ENCODE measurements around the gene GABPA. TPM values are rescaled to one million over a fixed set of nuclear protein-coding genes. Genes with fewer than 3 reads are reported as not detected.
"Not testable (repeated sequence)": the region's sequence is repeated elsewhere in the genome, so short reads cannot be mapped to it uniquely, and the experiment has no call there.

GABPA gene
- total RNA-seq, 2 donors from 2014 or later, result 14.9 to 35.9 TPM

DNA sequence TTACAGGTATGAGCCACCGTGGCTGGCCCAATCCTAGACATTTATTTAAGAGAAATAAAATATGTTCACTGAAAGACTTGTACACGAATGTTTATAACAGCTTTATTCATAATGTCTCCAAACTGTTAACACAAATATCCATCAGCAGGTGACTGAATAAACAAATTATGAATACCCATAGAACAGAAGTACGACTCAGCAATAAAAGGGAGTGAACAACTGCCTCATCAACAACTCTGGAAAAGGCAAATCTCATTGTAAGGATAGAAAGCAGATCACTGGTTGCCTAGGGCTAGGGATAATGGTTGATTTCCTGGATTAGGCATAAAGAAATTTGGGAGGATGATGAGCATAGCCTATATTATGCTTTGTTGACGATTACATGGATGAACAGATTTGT lies 41.7 kb downstream of the GABPA start:
- H3K36me3 ChIP-seq, result no peaks in the 10 kb centered on the region
- DNase-seq (ENCODE audit: low spot score), result no peak
- peaks cover 7 to 8% of the 10 kb centered on the region in 2 donors for H3K4me1 ChIP-seq (ENCODE audit: control insufficient read depth in 1 of 2, low read depth in 2 of 2)
- H3K27me3 ChIP-seq (replicated peaks; ENCODE audit: insufficient read depth), result no peaks in the 10 kb centered on the region
- H3K4me3 ChIP-seq, result no peak overlapping the region
- ATAC-seq (ENCODE audit: insufficient number of reproducible peaks, low FRiP score, low read depth), result no peak
- H3K27ac ChIP-seq, result no peak overlapping the region
- TF ChIP-seq CTCF (IDR thresholded peaks at IDR 0.05), result no peak
- H3K9me3 ChIP-seq, result no peaks in the 10 kb centered on the region

DNA sequence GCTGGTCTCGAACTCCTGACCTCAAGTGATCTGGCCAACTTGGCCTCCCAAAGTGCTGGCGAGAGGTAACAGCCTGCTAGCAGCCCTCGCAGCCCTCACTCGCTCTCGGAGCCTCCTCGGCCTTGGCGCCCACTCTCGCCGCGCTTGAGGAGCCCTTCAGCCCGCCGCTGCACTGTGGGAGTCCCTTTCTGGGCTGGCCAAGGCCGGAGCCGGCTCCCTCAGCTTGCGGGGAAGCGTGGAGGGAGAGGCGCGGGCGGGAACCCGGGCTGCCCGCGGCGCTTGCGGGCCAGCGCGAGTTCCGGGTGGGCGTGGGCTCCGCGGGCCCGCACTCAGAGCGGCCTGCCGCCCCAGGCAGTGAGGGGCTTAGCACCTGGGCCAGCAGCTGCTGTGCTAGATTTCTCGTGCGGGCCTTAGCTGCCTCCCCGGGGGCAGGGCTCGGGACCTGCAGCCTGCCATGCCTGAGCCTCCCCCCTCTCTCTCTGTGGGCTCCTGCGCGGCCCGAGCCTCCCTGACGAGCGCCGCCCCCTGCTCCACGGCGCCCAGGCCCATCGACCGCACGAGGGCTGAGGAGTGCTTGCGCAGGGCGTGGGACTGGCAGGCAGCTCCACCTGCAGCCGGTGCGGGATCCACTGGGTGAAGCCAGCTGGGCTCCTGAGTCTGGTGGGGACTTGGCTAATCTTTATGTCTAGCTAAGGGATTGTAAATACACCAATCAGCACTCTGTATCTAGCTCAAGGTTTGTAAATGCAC lies 43.5 kb downstream of the GABPA start:
- H3K27ac ChIP-seq; H3K4me3 ChIP-seq; H3K4me1 ChIP-seq (ENCODE audit: control insufficient read depth in 1 of 2, low read depth in 2 of 2); H3K27me3 ChIP-seq (replicated peaks; ENCODE audit: insufficient read depth); DNase-seq (ENCODE audit: low spot score); ATAC-seq (ENCODE audit: insufficient number of reproducible peaks, low FRiP score, low read depth); H3K9me3 ChIP-seq; H3K36me3 ChIP-seq: not testable (repeated sequence)

- no peaks in the 10 kb centered on the region for H3K9me3 ChIP-seq
- no peak for TF ChIP-seq CTCF (IDR thresholded peaks at IDR 0.05)
- H3K4me3 ChIP-seq, result no peak overlapping the region
- ATAC-seq (ENCODE audit: insufficient number of reproducible peaks, low FRiP score, low read depth) (no peak), DNase-seq (ENCODE audit: low spot score) (no peak)
- H3K4me1 ChIP-seq (ENCODE audit: control insufficient read depth in 1 of 2, low read depth in 2 of 2), result peaks cover 0 to 11% of the 10 kb centered on the region in 2 donors
- H3K27me3 ChIP-seq (replicated peaks; ENCODE audit: insufficient read depth), result no peaks in the 10 kb centered on the region
- H3K36me3 ChIP-seq, result no peaks in the 10 kb centered on the region
- H3K27ac ChIP-seq, result no peak overlapping the region
Observed at GRCh38 chr21:25788677-25789076, 53.9 kb downstream of the GABPA start.

GRCh38 chr21:25790122-25790877 lies 55.5 kb downstream of the GABPA start:
- no peak for DNase-seq (ENCODE audit: low spot score)
- no peak for ATAC-seq (ENCODE audit: insufficient number of reproducible peaks, low FRiP score, low read depth)
- Histone ChIP-seq H3K27ac (no peak overlapping the region), H3K36me3 (no peaks in the 10 kb centered on the region), H3K4me3 (peak overlapping the region; percentile 57), H3K9me3 (no peaks in the 10 kb centered on the region), H3K4me1 (ENCODE audit: control insufficient read depth in 1 of 2, low read depth in 2 of 2) (peaks cover 0 to 11% of the 10 kb centered on the region in 2 donors), H3K27me3 (replicated peaks; ENCODE audit: insufficient read depth) (no peaks in the 10 kb centered on the region)
- TF ChIP-seq CTCF (IDR thresholded peaks at IDR 0.05), result no peak

- no peak overlapping the region for H3K27ac ChIP-seq
- TF ChIP-seq CTCF (IDR thresholded peaks at IDR 0.05), result no peak
- no peaks in the 10 kb centered on the region for H3K9me3 ChIP-seq
- ATAC-seq (ENCODE audit: insufficient number of reproducible peaks, low FRiP score, low read depth) (no peak), DNase-seq (ENCODE audit: low spot score) (no peak)
- no peaks in the 10 kb centered on the region for H3K36me3 ChIP-seq
- no peaks in the 10 kb centered on the region for H3K27me3 ChIP-seq (replicated peaks; ENCODE audit: insufficient read depth)
- peaks cover 0 to 11% of the 10 kb centered on the region in 2 donors for H3K4me1 ChIP-seq (ENCODE audit: control insufficient read depth in 1 of 2, low read depth in 2 of 2)
- peak overlapping the region; percentile 57 for H3K4me3 ChIP-seq
Observed at GRCh38 chr21:25790878-25791204, 56.1 kb downstream of the GABPA start.

Data from thoracic aorta (tissue), 2 donors.